Skin of body (tissue), 1 donor: Measurements from ENCODE around the gene LDLRAD1. TPM values are rescaled to one million over a fixed set of nuclear protein-coding genes. Genes with fewer than 3 reads are reported as not detected.

ENCODE experiments used
- total RNA-seq: library from RNA; depleted of rRNA; stranded (reverse); fragments of >200 nt; gene quantifications from one replicate; pipeline ENCODE4 v1.2.3, GENCODE V29; 2014

Gene LDLRAD1
- total RNA-seq, 1 donor from 2014 or later: not detected

Other genes with a start within 250 kb of the LDLRAD1 start
- gene NDC1, start 179.9 kb downstream of the LDLRAD1 start, total RNA-seq: 17.4 TPM
- gene YIPF1, start 128.4 kb downstream of the LDLRAD1 start, total RNA-seq: 16.0 TPM
- gene DIO1, start 124.0 kb downstream of the LDLRAD1 start, total RNA-seq: not detected
- gene IFT25, start 72.5 kb downstream of the LDLRAD1 start, total RNA-seq: 32.4 TPM
- gene LRRC42, start 71.8 kb downstream of the LDLRAD1 start, total RNA-seq: 22.9 TPM
- 185 TPM for gene TMEM59, start 35.0 kb upstream of the LDLRAD1 start, total RNA-seq
- gene TCEANC2, start 35.4 kb upstream of the LDLRAD1 start, total RNA-seq: 4.3 TPM
- gene CDCP2, start 134.8 kb upstream of the LDLRAD1 start, total RNA-seq: 0.10 TPM
- gene CYB5RL, start 181.8 kb upstream of the LDLRAD1 start, total RNA-seq: 4.3 TPM
- 26.2 TPM for gene MRPL37, start 182.0 kb upstream of the LDLRAD1 start, total RNA-seq